CD4-positive, alpha-beta T cell treated with Interleukin-15 for 1 hour (primary cell): Measurements from ENCODE around the gene DOCK1.

Experiments used
- DNase-seq: peaks from one replicate; pipeline ENCODE4 v3.0.0-alpha.2; 2020

The DOCK1 gene

DNA sequence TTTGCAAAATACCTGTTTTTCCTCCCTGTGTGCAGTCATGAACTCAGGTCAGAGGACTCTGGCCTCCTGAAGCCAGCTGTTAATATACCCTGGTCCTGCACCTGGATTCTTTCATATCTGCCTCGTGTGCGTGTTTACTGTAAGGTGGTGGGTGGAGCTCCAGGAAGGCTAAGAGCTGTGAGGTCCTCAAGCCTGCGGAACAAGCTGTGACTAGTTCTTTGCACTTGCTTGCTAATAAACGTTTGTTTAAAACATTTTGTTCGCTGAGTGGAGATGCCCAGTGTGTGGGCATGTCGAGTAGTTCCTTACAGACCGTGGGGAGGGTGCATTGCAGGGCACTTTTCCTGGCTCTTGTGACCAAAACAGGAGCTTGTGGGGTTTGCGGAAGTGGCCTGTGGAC is 139.0 kb downstream of the DOCK1 start:
- no peak for DNase-seq

DNA sequence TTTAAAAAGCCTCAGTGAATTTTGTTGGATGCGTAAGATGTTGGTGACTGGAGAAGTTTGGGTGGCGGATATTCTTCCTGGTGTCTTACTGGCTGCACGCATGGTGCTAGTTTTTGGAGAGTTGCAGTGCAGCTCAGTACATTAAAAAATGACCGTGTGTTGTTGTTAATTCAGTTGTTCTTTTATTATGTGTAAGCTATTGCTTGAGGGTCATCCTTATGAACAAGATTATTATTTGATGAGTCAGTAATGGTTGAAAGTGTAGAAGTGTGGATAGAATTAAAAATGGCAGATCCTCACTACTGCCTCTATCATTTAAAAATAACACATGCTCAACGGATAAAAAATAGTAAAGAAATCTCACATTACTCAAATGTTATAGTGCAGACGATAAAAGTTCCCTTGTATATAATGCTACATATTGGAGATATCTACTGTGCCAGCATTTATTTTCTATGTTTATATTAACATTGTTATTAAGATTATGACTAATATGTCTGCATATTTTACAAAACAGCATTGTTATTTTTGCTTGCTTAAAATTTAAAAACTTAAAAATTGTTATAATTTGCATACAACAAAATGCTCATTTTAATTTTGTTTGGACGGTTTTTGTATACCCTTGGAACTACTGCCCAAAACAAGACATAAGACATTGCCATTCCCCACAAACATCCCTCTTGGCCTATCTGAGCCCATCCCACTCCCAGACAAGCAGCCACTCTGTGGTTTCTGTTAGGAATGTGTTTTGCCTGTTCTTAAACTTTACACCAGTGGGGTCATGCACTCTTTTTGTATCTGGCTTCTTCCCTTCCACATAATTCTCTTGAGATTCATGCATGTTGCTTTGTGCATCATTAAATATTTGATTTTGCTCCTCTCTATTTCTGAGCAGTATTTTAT is 142.0 kb downstream of the DOCK1 start:
- DNase-seq, result no peak

DNA sequence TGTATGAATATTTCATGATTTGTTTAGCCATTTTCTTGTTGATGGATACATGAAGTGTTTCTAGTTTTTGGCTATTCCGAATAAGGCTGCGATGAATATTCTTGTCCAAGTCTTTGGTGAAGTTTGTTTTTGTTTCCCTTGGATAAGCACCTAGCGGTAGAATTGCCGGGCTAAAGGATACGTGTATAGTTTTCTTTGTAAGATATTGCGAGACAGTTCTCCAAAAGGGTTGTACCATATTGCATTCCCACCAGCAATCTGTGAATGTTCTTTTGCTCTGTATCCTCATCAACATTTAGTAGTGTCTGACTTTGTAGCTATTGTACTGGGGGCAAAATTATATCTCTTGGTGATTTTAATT is 142.6 kb downstream of the DOCK1 start:
- no peak for DNase-seq

DNA sequence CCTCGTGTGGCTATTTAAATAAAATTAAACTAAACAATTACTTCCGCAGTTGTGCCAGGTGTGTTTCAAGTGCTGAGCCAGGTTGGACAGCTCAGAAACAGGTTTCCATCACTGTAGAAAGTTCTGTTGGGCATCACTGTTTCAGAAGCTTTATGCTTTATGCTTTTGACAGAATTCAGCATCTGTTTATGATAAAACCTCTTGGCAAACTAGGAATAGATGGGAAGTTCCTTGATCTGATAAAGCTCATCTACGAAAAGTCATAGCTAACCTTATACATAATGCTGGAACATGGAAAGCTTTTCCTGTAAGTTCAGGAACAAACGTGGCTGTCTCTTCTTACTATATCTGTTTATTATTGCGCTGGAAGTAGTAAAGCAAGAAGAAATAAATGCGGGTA is 143.4 kb downstream of the DOCK1 start:
- no peak for DNase-seq

DNA sequence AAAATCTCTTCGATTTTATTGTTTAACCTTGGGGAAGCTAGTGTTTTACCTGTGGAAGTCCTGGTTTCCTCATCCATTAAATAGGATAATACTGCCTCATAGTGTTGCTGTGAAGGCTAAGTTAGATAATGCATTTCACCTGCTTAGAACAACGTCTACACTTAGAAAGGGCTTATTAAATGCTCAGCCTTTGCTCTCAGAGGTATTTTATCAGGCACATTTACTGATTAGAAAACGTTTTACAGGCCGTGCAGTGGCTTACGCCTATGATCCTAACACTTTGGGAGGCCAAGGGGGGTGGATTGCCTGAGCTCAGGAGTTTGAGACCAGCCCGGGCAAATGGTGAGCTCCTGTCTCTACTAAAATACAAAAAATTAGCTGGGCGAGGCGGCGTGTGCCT is 146.8 kb downstream of the DOCK1 start:
- DNase-seq, result no peak

DNA sequence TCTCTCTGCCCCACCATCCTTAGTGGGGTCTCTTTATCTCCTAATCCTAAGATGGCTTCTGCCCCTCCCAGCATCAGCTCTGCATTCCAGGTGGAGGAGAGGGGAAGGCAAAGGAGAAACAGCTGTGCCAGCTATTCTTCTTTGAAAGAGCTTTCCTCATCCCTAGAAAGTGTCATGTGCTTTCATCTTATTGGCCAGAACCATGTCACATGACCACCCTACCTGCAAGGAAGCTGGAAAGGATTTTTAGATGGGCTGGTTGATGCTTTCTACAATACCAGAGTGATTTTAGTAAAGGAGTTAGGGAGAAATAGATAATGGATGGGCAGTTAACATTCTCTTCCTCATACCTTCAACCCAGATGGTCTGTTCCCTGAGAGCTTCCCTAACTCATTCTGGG is 150.0 kb downstream of the DOCK1 start:
- DNase-seq, result no peak

DNA sequence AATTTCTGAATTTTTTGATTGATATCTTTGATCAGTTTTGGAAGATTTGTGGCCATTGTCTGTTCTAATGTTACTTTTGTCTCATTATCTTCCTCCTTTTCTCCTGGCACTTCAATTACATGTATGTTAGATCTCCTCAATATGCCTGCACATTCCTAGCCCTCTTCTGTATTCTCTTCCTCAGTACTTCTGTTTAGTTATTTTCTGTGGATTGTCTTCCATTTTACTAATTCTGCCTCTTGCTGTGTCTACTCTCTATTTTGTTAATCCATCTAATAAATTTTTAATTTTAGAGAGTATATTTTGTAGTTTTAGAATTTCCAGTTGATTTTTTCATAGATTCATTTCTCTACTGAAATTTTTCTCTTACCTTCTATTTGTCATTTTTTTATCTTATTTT is 154.1 kb downstream of the DOCK1 start:
- DNase-seq, result no peak

DNA sequence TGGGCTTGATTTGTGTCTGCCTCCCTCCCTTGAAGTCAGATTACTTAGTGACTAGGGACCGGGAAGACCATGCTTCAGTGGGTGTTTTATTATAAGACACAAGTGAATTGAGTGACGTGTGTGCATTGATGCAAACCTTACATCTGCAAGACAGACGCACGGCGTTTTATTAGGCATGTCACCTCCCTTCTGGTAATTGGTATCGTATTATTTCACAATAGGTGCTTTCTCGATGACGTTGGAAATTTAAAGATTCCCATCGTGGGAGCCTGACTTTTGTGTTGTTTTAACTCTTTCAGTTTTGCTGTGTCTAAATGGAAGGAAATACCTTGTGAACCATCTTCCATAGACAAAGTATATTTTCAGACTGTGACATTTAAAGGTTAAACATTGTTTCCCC is 158.5 kb downstream of the DOCK1 start:
- DNase-seq, result no peak

DNA sequence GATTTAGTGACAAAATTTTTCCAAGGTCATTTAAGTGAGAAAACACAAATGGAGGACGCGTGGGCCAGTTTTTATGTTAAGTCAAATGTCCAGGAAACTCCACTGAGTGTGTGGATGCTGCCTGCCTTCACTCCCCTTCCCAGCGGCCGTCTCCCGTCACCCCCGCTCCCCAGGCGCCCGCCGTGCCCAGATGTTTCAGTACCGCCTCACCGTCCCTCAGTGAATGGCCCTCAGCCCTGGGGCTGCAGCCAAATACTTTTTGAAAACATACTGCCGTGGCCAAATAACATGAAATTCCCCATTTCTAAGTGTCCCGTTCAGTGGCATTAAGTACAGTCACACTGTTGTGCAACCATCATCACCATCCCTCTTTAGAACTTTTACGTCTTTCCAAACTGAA is 159.2 kb downstream of the DOCK1 start:
- no peak for DNase-seq

DNA sequence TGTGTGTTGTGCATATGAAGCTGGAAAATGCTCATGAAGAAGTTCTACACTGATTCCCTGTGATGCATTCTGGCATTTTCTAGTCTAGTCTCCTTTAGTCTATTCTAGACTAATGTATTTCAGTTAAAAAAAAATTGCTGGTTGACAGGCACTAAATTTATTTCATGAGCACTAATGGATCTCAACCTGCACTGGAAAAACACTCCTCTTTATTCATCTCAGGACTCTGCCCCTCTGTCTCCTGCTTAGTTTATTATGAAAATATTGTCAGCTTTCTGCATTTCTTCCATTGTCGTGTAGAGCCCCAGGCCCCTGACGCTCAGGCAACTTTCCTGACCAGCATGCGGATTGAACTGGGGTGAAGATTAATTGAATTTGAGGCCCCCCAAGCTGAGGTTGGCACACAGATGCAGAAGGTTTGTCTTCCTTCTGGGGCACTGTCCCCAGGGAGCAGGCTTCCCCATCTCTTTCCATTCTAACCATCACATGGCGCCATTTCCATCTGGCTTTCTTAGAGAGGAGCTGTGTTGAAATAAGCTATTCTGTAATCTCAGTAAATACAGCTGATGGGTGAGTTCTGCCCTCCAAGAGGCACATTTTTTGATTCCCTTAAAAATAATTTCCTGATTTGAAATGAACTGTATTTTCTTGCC is 162.4 kb downstream of the DOCK1 start:
- no peak for DNase-seq

DNA sequence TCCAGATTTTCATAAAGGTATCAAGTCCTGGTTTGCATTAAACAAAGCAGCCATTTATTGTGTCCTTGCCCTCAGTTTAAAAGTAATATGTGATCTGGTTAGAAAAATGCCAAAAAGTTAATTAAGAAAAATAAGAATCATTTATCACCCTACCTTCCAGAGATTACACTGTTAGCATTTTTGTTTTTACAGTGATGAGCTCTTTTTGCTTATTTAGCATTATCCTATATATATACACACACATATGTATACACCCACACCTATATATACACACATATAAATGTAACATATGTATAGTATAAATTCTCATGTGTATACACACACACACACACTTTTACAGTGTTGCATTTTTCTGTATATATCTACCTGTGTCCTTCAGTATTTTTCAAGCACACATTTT is 163.3 kb downstream of the DOCK1 start:
- DNase-seq, result no peak

DNA sequence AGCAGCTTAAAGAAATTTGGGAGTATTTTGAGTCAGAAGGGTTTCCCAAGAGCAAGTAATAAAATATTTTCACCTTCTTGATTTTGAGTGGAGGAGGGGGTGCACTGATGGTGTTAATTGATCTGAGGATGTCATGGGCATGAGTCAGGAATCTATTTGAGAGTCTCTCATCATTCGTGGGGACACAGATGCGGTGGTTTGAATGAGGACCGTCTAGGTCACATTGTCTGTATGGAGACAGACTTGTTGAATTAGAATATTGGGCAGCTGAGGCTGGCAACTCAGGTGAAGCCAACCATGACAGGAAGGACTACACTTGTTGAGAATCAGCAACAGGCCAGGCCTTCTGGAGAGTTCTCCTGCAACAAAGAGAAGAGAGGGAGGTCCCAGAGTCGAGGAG is 164.2 kb downstream of the DOCK1 start:
- no peak for DNase-seq

DNA sequence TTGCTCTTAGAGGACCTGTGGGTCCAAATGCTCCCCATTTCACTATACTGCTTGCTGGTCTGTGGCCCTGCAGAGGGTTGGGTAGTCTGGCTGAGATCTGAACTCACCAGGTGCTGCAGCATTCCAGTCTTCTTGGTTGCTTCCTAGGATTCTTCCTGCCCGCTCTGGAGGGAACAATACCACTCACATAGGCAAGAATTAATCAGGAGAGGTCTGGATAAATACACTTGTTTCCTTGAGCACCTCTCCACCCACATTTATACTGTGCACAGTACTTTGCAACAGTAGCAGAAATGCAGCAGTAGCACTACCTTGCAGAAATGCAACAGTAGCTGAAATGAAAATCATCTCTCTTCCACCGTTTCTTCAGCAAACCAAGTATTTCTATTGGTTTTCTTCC is 165.9 kb downstream of the DOCK1 start:
- DNase-seq, result no peak

DNA sequence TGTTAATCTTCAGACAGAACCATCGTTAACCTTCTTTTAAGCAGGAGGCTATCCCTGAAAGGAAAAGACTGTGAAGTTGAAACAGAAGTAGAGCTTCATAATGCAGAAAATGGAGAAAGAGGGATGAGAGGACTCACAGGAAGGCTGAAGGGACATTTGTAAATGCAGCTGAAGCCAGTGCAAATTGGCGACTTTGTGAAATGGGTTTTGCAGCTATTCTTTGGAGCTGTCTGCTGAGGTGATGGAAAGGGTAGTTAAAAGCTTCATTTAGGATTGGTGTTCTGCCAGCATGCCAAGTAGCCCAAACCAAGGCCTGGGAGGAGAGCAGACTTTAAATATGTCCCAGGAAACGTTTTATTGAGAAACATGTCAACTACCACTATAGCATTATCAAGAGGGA is 168.4 kb downstream of the DOCK1 start:
- DNase-seq, result no peak

DNA sequence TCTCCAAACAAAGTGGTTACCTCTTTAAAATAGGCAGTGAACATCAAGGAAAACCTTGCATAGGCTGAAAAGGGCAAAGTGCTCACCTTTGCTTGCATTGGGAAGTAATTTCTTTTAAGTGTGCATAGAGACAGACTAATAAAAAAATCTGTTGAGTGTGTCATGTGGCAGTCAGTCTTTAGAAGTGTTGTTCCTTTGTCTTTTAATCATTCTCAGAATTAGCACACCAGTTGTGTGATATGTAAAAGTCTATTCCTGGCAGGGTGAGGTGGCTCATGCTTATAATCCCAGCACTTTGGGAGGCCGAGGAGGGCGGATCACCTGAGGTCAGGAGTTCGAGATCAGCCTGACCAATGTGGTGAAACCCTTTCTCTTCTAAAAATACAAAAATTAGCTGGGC is 174.2 kb downstream of the DOCK1 start:
- no peak for DNase-seq

DNA sequence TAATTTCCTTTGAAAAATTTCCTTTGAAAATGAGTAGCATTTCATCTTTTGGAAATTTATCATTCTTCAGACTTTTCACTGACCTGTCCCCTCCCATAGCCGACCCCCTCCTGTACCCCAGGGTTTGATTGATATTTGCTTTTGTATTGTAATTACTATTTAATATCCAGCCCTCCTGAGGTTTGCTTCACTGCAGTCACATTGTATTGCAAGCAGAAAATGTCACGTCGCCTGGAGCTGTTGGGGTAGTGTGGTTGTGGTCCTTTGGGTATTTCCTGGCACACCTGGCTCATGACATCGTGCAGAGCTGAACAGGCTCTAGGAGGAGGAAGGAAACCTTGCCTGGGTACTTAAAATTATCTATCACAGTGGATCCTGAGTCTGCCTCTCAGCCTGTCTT is 175.1 kb downstream of the DOCK1 start:
- no peak for DNase-seq

DNA sequence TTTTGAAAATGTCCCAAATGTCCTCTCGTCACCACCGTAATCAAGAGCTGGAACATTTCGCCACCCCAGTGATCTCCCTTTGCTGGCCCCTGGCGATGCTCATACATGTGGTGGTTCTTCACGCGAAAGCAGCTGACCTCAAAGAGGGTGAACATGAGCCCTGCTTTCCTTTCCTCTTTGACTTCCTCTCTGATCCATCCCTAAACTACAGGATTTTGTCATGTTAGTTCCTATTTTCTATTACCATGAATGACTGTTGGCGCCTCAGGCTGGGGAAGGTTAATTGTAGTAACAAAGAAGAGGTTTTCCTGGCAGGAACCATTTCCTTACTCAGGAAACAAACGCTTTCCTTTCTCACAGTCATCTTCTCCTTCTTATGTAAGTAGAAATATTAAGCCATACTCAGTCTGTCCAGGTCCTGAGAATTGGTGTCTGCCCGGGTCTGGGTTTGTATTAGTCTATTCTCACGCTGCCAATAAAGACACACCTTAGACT is 176.7 kb downstream of the DOCK1 start:
- DNase-seq, result no peak

DNA sequence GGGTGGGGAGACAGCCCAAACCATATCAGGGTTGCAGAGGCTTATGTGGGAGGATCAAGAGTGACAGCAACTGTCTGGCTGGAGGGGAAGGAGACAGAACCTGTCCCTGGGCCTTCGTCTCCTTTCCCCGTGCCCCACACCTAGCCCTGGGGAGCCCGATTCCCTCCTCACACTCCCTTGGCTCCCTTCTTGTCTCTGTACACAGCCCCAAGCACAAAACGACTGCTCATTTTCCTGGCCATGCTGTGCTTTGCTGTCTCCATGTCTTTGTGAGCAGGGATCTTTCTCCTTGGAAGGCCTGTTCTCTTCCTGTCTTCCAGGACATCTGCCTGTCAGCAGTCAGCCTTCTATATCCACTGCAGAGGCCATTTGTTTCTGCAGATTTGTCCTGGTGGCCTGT is 177.4 kb downstream of the DOCK1 start:
- DNase-seq, result no peak

DNA sequence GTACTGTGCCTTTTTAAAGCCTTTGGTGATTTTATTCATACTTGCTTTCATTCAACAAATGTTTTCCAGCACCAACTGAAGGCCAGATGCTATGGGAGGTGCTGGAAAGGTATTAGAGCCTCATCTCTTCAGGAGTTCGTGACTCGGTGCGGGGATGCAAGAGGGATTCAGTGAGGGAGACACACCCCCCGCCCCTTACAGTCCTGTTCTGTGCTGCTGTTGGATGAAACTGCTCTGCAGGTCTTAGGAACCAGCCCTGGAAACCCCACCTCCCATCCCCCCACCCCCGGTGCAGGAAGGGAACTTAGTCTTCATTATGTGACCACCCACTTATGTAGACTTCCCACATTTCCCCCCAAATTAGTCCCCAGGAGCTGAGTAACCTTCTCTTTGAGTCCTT is 180.7 kb downstream of the DOCK1 start:
- no peak for DNase-seq

DNA sequence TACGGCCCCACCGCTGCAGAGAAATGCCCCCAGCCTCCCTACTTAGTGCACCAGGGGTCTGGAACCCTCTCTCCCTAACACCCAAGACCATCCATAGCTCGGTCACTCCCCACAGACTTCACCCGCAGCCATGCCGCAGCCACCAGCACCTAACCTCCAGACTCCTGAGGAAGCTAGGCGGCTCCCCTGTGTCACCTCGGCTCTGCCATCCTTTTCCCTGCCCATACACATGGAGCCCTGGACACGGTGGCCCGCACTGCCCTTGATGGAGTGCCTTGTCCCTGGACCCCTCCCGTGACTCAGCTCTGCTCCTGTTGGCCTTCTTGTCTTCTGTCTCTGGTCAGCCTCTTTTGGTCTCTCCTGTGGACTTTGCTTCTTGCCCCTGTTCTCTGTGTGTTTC is 183.7 kb downstream of the DOCK1 start:
- no peak for DNase-seq

DNA sequence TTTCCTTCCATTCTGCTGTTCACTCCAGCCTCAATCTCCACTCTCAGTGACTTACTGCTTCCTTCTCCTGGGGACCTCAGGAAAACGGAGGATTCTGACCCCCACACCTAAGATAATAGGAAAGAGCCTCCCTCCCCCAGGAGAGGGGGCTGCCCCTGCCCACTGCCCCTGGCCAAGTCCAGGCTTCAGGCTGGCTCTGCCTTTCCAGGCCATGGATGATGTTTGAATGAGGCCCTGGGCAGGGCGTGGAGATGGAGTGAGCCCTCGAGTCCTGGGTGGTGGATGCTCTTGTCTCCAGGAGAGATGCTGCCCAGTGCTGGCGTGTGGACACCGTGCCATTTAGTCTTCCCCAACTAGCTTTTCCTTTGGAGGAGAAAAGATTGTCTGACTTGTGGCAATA is 184.2 kb downstream of the DOCK1 start:
- DNase-seq, result no peak

DNA sequence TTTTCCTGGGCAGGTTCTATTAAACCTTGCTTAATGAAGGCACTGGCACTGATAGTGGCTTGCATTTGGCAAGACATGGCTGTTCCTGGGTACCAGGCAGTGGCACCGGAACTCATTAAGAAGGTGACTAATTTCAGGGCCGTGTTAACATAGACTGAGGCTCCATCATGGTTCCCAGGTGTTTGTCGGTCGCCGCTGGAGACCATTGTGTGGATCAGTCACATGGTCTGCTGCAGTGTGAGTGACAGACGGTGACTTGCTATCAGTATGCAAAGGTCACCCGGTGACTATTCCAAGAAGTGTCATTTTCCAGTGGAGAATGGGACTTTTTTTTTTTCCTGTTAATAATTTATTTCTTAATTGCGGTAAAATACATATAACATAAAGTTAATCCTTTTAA is 184.9 kb downstream of the DOCK1 start:
- no peak for DNase-seq

DNA sequence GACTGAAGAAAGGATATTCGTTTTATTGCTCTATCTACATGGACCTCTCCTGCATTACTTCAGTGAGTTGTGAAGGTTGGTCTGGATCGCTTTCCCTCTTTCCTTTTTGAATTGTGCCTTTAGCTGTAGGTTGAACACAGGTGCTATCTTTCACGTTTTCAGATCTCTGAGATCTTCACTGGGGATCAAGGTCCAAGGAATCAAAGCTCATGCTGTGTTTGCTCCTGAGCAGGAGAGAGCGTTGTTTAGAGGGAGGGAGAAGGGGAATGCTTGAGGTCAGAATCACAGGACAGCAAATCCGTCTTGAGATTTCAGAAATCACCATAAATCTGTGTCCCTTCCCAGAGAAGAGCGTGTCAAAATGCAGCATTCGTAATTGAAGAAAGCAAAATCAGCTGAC is 186.1 kb downstream of the DOCK1 start:
- no peak for DNase-seq

DNA sequence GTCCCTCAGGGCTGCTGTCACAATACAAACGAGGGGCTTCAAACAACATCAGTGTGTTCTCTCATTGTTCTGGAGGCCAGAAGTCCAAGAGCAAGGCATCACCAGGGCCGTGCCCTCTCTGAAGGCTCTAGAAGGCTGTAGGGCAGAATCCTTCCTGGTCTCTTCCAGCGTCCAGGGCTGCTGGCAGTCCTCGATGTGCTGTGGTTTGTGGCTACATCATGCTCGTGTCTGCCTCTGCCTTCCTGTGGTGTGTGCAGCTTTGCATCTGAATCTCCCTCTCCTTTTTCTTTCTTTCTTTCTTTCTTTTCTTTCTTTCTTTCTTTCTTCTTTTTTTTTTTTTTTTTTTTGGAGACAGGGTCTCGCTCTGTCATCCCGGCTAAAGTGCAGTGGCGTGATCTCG is 187.7 kb downstream of the DOCK1 start:
- DNase-seq, result no peak

DNA sequence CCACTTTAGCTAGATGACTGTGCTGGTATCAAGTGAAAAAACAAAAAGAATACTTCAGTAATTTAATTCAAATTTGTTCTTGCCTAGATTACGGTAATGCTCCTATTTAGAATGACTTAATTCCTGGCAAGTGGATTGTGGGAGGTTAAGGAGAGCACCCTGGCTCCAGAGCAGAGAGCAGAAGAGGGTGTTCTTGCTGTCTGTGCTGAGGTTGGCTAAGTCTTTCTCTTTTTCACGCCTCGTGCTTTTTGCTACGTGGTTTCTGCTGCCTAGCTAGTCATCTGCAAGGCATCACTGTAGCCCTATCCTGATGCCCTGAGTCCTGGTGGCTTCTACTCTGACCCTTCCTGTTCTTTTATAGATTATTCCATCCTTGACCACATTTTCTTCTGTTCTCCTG is 189.8 kb downstream of the DOCK1 start:
- DNase-seq, result no peak
